ENCODE data around the gene TPST2. TPM values are rescaled to one million over a fixed set of nuclear protein-coding genes. Genes with fewer than 3 reads are reported as not detected.

TPST2 gene
- total RNA-seq, 2 experiments from 2014 or later, result 7.2 to 7.4 TPM

DNA sequence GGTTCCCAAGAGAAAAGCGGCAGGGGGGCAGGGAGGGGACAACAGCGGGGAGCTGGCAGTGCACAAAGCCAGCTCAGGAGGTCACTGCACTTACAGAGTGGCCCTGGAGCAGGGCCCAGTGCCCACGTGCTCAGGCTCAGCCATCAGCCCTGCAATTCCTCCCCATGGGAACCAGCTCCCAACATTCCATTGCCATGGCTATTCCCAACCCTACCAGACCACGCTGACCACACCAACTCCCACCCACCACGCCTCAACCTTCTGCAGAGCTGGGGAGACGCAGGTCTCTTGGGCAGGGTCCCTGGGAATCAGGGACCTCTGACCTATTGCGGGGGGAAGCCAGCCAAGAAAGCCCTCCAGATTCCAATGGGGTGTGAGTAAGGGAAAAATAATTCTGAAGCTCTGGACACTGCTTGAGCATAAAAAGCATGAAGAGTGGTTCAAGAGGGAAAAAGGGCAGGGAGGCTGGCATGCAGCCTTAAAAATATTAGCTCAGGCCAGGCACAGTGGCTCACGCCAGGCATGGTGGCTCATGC, 39.4 kb downstream of the TPST2 start:
- H3K4me1 Mint-ChIP-seq (ENCODE audit: low read depth), result peaks cover 15% of the 10 kb centered on the region
- H3K9me3 Mint-ChIP-seq, result no peaks in the 10 kb centered on the region
- H3K4me1 ChIP-seq (ENCODE audit: insufficient read depth, low read length), result peaks cover 20% of the 10 kb centered on the region
- intact Hi-C loops (cut with DNase I, micrococcal nuclease), result no loop called here
- H3K27ac ChIP-seq (ENCODE audit: low read depth in 1 of 2, low read length in 2 of 2), result no peak overlapping the region
- no peak for TF ChIP-seq CTCF (IDR thresholded peaks at IDR 0.05)
- H3K36me3 ChIP-seq (ENCODE audit: insufficient read depth, low read length), result peaks cover 5% of the 10 kb centered on the region
- POLR2A ChIA-PET, result no interaction called here
- no peak overlapping the region for H3K4me3 Mint-ChIP-seq
- H3K27me3 Mint-ChIP-seq, result no peaks in the 10 kb centered on the region
- ATAC-seq (ENCODE audit: poor library complexity), result no peak
- CTCF ChIA-PET, result no interaction called here
- H3K36me3 Mint-ChIP-seq (ENCODE audit: low read depth), result peaks cover 4% of the 10 kb centered on the region
- no peak for DNase-seq
- no peaks in the 10 kb centered on the region for H3K9me3 ChIP-seq (ENCODE audit: control insufficient read depth in 1 of 2, insufficient read depth in 1 of 2, low read length in 2 of 2)
- no peaks in the 10 kb centered on the region for H3K27me3 ChIP-seq (ENCODE audit: control insufficient read depth in 1 of 2, insufficient read depth in 2 of 2, low read length in 2 of 2)
- no peak overlapping the region for H3K4me3 ChIP-seq (ENCODE audit: low read length)
- H3K27ac Mint-ChIP-seq, result no peak overlapping the region

GRCh38 chr22:26549902-26550497, 39.9 kb downstream of the TPST2 start:
- DNase-seq (no peak), ATAC-seq (ENCODE audit: poor library complexity) (no peak)
- intact Hi-C loops (cut with DNase I, micrococcal nuclease), result no loop called here
- H3K9me3 Mint-ChIP-seq, result no peaks in the 10 kb centered on the region
- no peak overlapping the region for H3K4me3 Mint-ChIP-seq
- Histone ChIP-seq H3K36me3 (ENCODE audit: insufficient read depth, low read length) (peaks cover 2% of the 10 kb centered on the region), H3K4me1 (ENCODE audit: insufficient read depth, low read length) (peaks cover 20% of the 10 kb centered on the region), H3K27ac (ENCODE audit: low read depth in 1 of 2, low read length in 2 of 2) (no peak overlapping the region), H3K9me3 (ENCODE audit: control insufficient read depth in 1 of 2, insufficient read depth in 1 of 2, low read length in 2 of 2) (no peaks in the 10 kb centered on the region), H3K27me3 (ENCODE audit: control insufficient read depth in 1 of 2, insufficient read depth in 2 of 2, low read length in 2 of 2) (no peaks in the 10 kb centered on the region), H3K4me3 (ENCODE audit: low read length) (no peak overlapping the region)
- peaks cover 15% of the 10 kb centered on the region for H3K4me1 Mint-ChIP-seq (ENCODE audit: low read depth)
- CTCF ChIA-PET, result no interaction called here
- POLR2A ChIA-PET, result no interaction called here
- TF ChIP-seq CTCF (IDR thresholded peaks at IDR 0.05), result no peak
- H3K27ac Mint-ChIP-seq, result no peak overlapping the region
- H3K27me3 Mint-ChIP-seq, result no peaks in the 10 kb centered on the region
- peaks cover 4% of the 10 kb centered on the region for H3K36me3 Mint-ChIP-seq (ENCODE audit: low read depth)

GRCh38 chr22:26548984-26549383, 40.9 kb downstream of the TPST2 start:
- no peak overlapping the region for H3K4me3 Mint-ChIP-seq
- no peaks in the 10 kb centered on the region for H3K27me3 Mint-ChIP-seq
- intact Hi-C loops (cut with DNase I, micrococcal nuclease), result no loop called here
- Histone ChIP-seq H3K4me3 (ENCODE audit: low read length) (no peak overlapping the region), H3K36me3 (ENCODE audit: insufficient read depth, low read length) (peaks cover 5% of the 10 kb centered on the region), H3K4me1 (ENCODE audit: insufficient read depth, low read length) (peaks cover 14% of the 10 kb centered on the region), H3K9me3 (ENCODE audit: control insufficient read depth in 1 of 2, insufficient read depth in 1 of 2, low read length in 2 of 2) (no peaks in the 10 kb centered on the region), H3K27me3 (ENCODE audit: control insufficient read depth in 1 of 2, insufficient read depth in 2 of 2, low read length in 2 of 2) (no peaks in the 10 kb centered on the region), H3K27ac (ENCODE audit: low read depth in 1 of 2, low read length in 2 of 2) (no peak overlapping the region)
- ChIA-PET POLR2A (interaction anchor here (0.6 kb wide), 1 partner anchor 1359 kb away, joined by 4 read pairs; no protein-coding TSS in a partner anchor), CTCF (no interaction called here)
- DNase-seq (no peak), ATAC-seq (ENCODE audit: poor library complexity) (no peak)
- no peak overlapping the region for H3K27ac Mint-ChIP-seq
- H3K4me1 Mint-ChIP-seq (ENCODE audit: low read depth), result peaks cover 15% of the 10 kb centered on the region
- TF ChIP-seq CTCF (IDR thresholded peaks at IDR 0.05), result no peak
- H3K36me3 Mint-ChIP-seq (ENCODE audit: low read depth), result peaks cover 4% of the 10 kb centered on the region
- H3K9me3 Mint-ChIP-seq, result no peaks in the 10 kb centered on the region
